Coronary artery (tissue), 2 donors: ENCODE data around the gene SOX6.

Experiments
- DNase-seq: peaks from one replicate; pipeline ENCODE4 v3.0.0-alpha.2; 2017; ENCODE audit warnings: low spot score
- H3K27ac ChIP-seq, 2 donors: fragments of 200-600 bp; sonication (generic); one replicate each; pipeline ENCODE4 v1.5.1; 2016 to 2019
- H3K4me3 ChIP-seq: fragments of 200-600 bp; sonication (generic); 2 replicates; pipeline ENCODE4 v1.5.1; 2016; ENCODE audit warnings: mild to moderate bottlenecking, moderate library complexity
- CTCF ChIP-seq: fragments of 200-600 bp; sonication (generic); IDR thresholded peaks from one replicate; pipeline ENCODE4 v1.5.1; 2019; ENCODE audit warnings: antibody characterized with exemption

The SOX6 gene

GRCh38 chr11:15935373-15935772 is 421.0 kb downstream of the SOX6 start:
- no peak for TF ChIP-seq CTCF
- no peak for DNase-seq
- Histone ChIP-seq H3K27ac (no peak overlapping the region), H3K4me3 (no peak overlapping the region)

GRCh38 chr11:15933886-15934625 is 422.3 kb downstream of the SOX6 start:
- DNase-seq: no peak
- no peak for TF ChIP-seq CTCF
- Histone ChIP-seq H3K27ac (no peak overlapping the region), H3K4me3 (no peak overlapping the region)

- no peak overlapping the region for H3K27ac ChIP-seq
- TF ChIP-seq CTCF: no peak
- H3K4me3 ChIP-seq: no peak overlapping the region
- no peak for DNase-seq
These were observed 423.9 kb downstream of the SOX6 start for GRCh38 chr11:15932417-15932816.

GRCh38 chr11:15931497-15931896 is 424.8 kb downstream of the SOX6 start:
- Histone ChIP-seq H3K4me3 (no peak overlapping the region), H3K27ac (no peak overlapping the region)
- no peak for TF ChIP-seq CTCF
- DNase-seq: no peak

GRCh38 chr11:15930442-15931025 is 425.8 kb downstream of the SOX6 start:
- H3K27ac ChIP-seq: no peak overlapping the region
- H3K4me3 ChIP-seq: no peak overlapping the region
- no peak for DNase-seq
- TF ChIP-seq CTCF: no peak

- H3K27ac ChIP-seq: no peak overlapping the region
- no peak overlapping the region for H3K4me3 ChIP-seq
- no peak for DNase-seq
- no peak for TF ChIP-seq CTCF
These were observed 426.9 kb downstream of the SOX6 start for GRCh38 chr11:15929371-15929901.

- DNase-seq: no peak
- Histone ChIP-seq H3K4me3 (no peak overlapping the region), H3K27ac (no peak overlapping the region)
- no peak for TF ChIP-seq CTCF
These were observed 428.5 kb downstream of the SOX6 start for GRCh38 chr11:15927864-15928217.
